GM21786 (cell line): ENCODE measurements around the gene OGG1.
A peak's percentile ranks its signal among the peaks of the same experiment; 100 is the strongest.

Source experiments
- ATAC-seq: cut with Tn5 transposase; IDR thresholded peaks from one replicate; pipeline ENCODE4 v1.9.1; 2021; ENCODE audit not compliant: unreplicated experiment

The OGG1 gene

GRCh38 chr3:9727041-9727595, 22.6 kb upstream of the OGG1 start:
- no peak for ATAC-seq

DNA sequence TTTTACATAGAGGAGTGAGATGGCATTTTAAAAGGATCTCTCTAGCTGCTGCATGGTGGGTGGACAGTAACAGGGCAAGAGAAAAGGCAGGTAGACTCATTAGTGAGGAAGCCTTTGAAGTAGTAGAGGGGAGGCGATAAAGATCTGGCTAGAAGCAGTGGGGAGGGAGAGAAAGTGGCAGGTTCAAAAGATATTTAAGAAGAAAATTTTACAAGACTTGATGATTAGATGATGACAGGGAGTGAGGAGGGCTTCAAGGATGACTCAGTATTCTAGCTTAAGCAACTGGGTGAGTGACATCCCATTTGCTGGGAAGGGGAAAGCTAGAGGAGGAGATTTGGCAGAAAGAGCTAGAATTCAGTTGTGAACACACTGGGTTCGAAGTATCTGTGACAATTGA, 22.0 kb upstream of the OGG1 start:
- ATAC-seq: no peak

- ATAC-seq: no peak
Measured at GRCh38 chr3:9729419-9729818, 20.3 kb upstream of the OGG1 start.

DNA sequence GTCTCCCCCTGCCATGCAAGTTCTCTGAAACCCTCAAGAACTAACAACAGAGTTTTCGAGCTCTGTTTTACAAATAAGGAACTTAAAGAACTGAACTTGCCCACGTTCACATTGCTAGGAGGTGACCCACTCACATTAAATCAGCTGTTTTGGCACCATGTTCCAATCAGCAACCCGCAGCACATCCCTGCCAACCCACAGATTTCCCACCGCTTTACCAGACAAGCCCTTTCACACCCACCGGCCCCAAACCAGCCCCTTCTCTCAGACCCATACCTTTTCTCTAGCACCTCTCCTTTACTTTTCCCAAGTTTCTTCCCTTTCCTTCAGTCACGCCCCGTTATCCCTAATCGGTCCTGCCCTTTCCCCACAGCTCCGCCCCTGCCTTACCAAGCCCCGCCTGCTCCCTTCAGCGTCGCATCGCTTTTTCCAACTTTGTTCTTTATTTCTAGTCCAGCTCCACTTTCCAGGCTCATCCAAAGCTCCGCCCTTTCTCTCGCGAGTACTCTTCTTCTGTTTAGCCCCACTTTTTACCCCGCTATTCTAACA, 19.0 kb upstream of the OGG1 start:
- ATAC-seq: peak; percentile 37

DNA sequence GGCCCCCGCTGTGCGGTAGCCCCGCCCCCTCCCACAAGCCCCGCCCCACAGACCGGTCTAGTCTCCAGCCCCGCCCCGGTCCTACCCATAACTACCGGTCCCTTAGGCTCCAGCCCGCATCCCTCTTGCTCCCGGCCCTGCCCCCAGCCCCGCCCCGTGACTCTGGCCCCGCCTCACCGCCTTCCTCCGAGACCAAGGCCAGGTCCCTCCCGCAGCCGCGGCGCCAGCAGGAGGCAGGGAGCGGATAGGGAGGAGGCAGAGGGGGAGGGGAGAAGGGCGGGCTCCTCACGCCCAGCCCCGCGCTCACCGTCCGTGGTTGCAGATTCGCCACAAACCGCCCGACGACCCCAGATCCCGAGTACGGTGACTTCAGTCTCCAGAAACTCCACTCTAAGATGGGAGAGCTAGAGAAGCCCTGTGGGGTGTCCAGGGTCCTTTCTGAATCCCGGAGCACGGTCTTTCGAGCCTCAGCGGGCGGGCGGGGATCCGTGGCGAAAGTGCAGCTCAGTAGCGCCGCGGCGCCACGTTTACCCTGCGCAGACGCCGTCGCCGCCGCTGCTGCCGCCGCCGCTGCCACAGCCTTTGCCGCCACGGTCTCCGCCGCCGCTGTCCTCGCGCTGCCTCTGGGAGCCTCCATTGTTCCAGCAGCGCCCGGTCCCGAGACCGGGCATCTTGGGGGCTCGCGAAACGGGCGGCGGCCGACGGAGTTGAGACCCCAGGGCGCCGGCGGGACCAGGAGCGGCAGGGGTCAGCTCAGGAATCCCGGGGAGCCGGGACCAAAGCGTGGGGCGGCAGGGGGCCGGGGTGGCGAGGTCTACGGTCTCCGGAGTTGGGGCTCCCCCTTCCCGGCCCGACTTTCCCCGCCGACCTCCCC, 18.3 kb upstream of the OGG1 start, which contains the start of gene BRPF1:
TSS of gene BRPF1 (plus strand) at position 530 of the 874 bp plus-strand sequence. CDS start 2,406 bp downstream, outside the sequence.
- peak; percentile 93 for ATAC-seq

DNA sequence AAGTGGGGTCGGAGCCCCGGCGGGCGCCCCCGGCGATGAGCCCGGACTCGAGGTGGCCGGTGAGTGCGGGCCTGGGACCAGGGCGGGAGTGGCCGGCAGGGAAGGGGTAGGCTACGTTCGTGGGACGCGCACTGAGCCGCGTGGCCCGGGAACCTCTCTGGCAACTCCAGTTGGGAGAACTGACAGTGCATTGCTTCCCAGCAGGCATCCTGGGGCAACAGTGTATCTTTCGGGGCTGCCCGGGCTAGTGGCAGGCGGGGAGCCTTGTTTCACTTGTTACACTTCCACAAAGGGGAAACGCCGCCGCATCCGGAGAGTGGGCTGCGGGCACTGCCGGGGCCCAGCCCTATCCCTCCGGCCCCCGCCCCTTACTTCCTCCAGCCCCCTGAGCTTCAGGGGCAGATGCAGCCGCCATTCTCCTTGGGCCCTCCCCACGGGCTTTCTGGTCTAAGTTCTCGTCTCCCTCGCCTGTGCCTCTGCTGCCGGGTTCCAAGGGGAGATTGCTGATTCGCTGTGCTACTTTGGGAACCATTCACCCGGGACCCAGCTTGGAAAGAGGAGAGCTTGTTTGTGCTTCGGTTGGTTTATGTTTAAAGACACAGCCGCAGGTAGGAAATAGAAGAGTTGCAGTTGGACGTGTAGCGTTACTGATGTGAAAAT, 17.5 kb upstream of the OGG1 start:
- ATAC-seq: peak; percentile 0

DNA sequence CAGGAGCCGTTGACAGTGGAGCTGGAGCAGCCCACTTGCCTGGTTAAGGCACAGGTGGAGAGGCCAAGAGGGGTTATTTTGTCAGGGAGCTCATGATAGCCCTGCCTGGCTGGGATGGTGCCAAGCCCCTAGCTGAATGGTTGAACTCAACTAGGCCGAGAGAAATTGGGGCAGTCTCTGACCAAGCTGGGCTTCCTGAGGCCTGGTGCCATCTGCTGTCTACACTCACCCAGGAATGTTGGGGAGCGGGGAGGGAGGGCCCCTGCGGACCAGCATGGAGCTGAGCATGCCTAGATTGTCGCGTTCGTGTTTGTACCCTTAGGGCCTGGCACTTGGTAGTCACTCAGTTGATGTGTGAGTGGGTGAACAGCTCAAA, 17.0 kb upstream of the OGG1 start:
- ATAC-seq: no peak

DNA sequence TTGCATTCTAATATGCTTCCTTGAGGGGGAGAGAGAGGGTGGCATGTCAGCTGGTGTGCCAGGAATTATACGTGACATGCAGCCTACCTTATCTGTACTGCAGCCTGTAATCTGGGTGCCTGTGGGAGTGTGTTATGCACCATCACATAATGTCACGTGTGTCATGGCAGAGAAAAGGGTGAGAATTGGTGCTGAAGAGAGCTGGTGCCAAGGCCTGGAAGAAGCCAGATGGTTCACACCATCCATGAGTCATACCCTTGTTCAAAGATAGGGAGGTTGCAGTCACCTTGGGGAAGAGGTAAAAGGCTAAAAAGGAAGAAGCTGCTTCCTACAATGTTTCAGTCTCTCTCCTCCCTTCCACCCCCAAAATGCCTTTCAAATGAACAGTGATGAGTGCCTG, 12.9 kb upstream of the OGG1 start:
- no peak for ATAC-seq

GRCh38 chr3:9739181-9739580, 10.6 kb upstream of the OGG1 start:
- ATAC-seq: no peak

GRCh38 chr3:9742560-9742959, 7.2 kb upstream of the OGG1 start:
- ATAC-seq: no peak

- no peak for ATAC-seq
Measured at GRCh38 chr3:9743548-9743947, 6.2 kb upstream of the OGG1 start.

- ATAC-seq: no peak
Measured at GRCh38 chr3:9744162-9744561, 5.6 kb upstream of the OGG1 start.

DNA sequence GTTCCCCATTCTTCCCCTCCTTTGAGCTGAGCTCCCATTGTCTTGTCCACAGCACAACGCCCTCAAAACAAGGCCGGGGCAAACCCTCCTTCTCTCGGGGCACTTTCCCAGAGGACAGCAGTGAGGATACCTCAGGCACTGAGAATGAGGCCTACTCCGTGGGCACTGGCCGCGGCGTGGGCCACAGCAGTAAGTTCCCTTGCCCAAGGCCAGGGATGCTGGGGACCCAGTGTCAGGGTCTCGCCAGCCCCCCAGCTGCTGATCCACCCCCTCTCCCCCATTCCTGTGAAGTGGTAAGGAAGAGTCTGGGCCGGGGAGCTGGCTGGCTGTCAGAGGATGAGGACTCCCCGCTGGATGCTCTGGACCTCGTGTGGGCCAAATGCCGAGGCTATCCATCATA, 4.2 kb upstream of the OGG1 start:
- no peak for ATAC-seq

DNA sequence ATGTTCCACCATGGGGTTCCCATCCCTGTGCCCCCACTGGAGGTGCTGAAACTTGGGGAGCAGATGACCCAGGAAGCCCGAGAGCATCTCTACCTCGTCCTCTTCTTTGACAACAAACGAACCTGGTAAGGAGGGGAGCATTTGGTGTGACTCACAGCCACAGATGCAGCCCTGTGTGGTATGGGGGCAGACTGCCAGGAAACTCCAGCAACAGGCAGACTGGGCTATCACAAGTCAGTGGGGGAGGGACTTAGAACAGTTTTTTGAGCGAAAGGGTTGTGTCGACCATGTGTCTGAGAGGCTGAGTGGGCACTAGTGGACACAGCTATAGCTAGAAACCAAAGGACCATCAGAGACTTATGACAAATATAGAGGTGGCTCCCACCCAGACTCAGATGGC, 3.4 kb upstream of the OGG1 start:
- ATAC-seq: no peak

- ATAC-seq: no peak
Measured at GRCh38 chr3:9747267-9747666, 2.5 kb upstream of the OGG1 start.

DNA sequence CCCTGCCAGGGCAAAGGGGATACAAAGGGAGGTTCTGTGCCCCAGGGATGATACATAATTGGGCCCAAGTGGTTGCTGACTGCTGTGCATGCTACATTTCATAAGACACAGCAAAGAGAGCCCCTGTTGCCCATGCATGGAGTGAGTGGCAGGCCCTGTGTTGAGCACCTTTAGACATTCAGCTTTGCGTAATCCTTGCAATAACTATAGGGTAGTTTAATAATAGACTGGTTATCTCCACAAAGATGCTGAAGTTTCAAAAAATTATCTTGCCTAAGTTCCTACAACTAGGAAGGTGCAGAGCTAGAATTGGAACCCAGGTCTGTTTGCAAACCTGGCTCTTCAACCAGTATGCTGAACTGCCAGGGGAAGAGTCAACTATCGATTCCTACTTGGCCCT, 1.7 kb upstream of the OGG1 start:
- ATAC-seq: no peak

GRCh38 chr3:9749296-9749644, 482 bp upstream of the OGG1 start:
- no peak for ATAC-seq

- ATAC-seq: no peak
Measured at GRCh38 chr3:9750556-9751411, 1.0 kb downstream of the OGG1 start.

- no peak for ATAC-seq
Measured at GRCh38 chr3:9754678-9755077, 4.9 kb downstream of the OGG1 start.

DNA sequence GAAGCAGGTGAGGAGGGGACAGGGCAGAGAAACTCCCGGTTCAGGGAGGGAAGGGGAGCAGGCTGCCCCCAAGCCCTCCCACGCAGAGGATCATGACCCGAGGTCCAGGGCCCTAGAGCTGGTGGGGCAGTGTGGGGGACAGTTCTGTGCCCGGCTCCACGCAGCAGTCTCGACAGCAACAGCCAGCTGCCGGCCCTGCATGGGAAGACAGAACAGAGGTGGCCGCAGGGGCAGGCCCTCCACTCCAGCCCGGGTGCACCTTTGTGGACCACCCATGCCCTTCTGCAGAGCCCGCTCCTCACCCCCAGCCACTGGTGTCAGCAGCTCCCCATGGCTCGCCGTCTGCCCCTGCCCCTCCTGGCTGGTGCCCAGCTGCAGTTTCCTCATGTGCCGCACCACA, 7.7 kb downstream of the OGG1 start:
- no peak for ATAC-seq
